Panc1 (cell line): Measurements from ENCODE around the gene IFITM2. TPM values are rescaled to one million over a fixed set of nuclear protein-coding genes. Genes with fewer than 3 reads are reported as not detected.

ENCODE experiments used
- ATAC-seq: fragments of 200-7000 bp; cut with Tn5 transposase; 2 replicates; pipeline ENCODE4 v1.9.1; 2020; ENCODE audit warnings: mild to moderate bottlenecking, moderate library complexity
- BruUV-seq: library from RNA; stranded (reverse); fragments of 400-500 nt; replicated peaks from 2 replicates; lab custom pipeline; 2021; lab: Mats Ljungman, UMichigan
- CTCF ChIA-PET: fragments of 300-600 bp; sonication (Branson Sonifier 250); formaldehyde crosslinking; loops from one replicate; lab custom pipeline; 2022; ENCODE audit warnings: antibody characterized with exemption; lab: Charles Lee
- POLR2A ChIA-PET: fragments of 300-600 bp; sonication (Branson Sonifier 250); formaldehyde crosslinking; loops from one replicate; lab custom pipeline; 2022; ENCODE audit warnings: antibody characterized with exemption; lab: Charles Lee
- DNase-seq: peaks from one replicate; pipeline ENCODE4 v3.0.0-alpha.2; 2010; ENCODE audit warnings: low read depth, low spot score
- H3K27ac ChIP-seq: 2 replicates; pipeline ENCODE4 v1.5.1; 2011; ENCODE audit warnings: mild to moderate bottlenecking, low read length, inconsistent platforms
- H3K27me3 ChIP-seq: fragments of 200-500 bp; sonication (Bioruptor generic); 2 replicates; pipeline ENCODE4 v1.6.0; 2014; ENCODE audit warnings: low read length, inconsistent platforms; ENCODE audit not compliant: control insufficient read depth, insufficient read depth
- H3K36me3 ChIP-seq: fragments of 200-500 bp; sonication (Bioruptor generic); 2 replicates; pipeline ENCODE4 v1.5.1; 2014; ENCODE audit warnings: inconsistent platforms, mild to moderate bottlenecking, low read length, moderate library complexity; ENCODE audit not compliant: control insufficient read depth, insufficient read depth
- H3K4me1 ChIP-seq: 2 replicates; pipeline ENCODE4 v1.5.1; 2011; ENCODE audit warnings: inconsistent platforms, mild to moderate bottlenecking, low read length, moderate library complexity; ENCODE audit not compliant: control insufficient read depth, insufficient read depth
- H3K4me3 ChIP-seq, 2 experiments: 2 replicates each; pipeline ENCODE4 v1.5.1; 2011 to 2012; ENCODE audit warnings: low read depth in 2 of 2, low read length in 2 of 2, mild to moderate bottlenecking in 2 of 2, inconsistent platforms in 1 of 2, moderate library complexity in 1 of 2
- H3K9me3 ChIP-seq: fragments of 200-500 bp; sonication (Bioruptor generic); 2 replicates; pipeline ENCODE4 v1.5.1; 2014; ENCODE audit warnings: low read depth, mild to moderate bottlenecking, inconsistent platforms, low read length, moderate library complexity; ENCODE audit not compliant: control insufficient read depth, insufficient read depth
- POLR2AphosphoS5 ChIP-seq: IDR thresholded peaks from 2 replicates; pipeline ENCODE4 v1.6.1; 2012; ENCODE audit warnings: mild to moderate bottlenecking, low read depth, low read length, moderate library complexity
- SIN3A ChIP-seq: IDR thresholded peaks from 2 replicates; pipeline ENCODE4 v1.6.1; 2012; ENCODE audit warnings: low read depth, mild to moderate bottlenecking, low read length, moderate library complexity, borderline replicate concordance; ENCODE audit not compliant: insufficient read depth
- TCF7L2 ChIP-seq: IDR thresholded peaks from 2 replicates; pipeline ENCODE4 v1.6.1; 2011; ENCODE audit warnings: mild to moderate bottlenecking, low read depth, low read length, inconsistent platforms
- in situ Hi-C: cut with HindIII; loops from 2 replicates; pipeline ENCODE4 v1.10.0; 2016; ENCODE audit warnings: low sequenced_read_pairs, low pct_unique_long_range_greater_than_20kb
- intact Hi-C: fragments of 100-400 bp; cut with micrococcal nuclease; formaldehyde crosslinking; loops from one replicate; pipeline ENCODE4 v1.10.0; 2022; ENCODE audit not compliant: unreplicated experiment
- total RNA-seq: library from RNA; stranded (reverse); gene quantifications from one replicate; pipeline ENCODE4 v1.2.1, GENCODE V29; 2021; ENCODE audit not compliant: unreplicated experiment
- TF ChIP-seq, protein P1 (sequence below), 2 experiments: IDR thresholded peaks; 2 replicates each; pipeline ENCODE4 v1.6.1; 2011 to 2012; ENCODE audit warnings: low read depth in 2 of 2, control low read depth in 1 of 2, low read length in 1 of 2, mild to moderate bottlenecking in 1 of 2, moderate library complexity in 1 of 2; ENCODE audit not compliant: insufficient read depth in 1 of 2
- TF ChIP-seq, protein P2 (sequence below): fragments of 450-650 bp; IDR thresholded peaks from 2 replicates; pipeline ENCODE4 v1.5.1; 2017; ENCODE audit warnings: mild to moderate bottlenecking

Gene IFITM2
- total RNA-seq, 1 experiment from 2014 or later: 183 TPM

DNA sequence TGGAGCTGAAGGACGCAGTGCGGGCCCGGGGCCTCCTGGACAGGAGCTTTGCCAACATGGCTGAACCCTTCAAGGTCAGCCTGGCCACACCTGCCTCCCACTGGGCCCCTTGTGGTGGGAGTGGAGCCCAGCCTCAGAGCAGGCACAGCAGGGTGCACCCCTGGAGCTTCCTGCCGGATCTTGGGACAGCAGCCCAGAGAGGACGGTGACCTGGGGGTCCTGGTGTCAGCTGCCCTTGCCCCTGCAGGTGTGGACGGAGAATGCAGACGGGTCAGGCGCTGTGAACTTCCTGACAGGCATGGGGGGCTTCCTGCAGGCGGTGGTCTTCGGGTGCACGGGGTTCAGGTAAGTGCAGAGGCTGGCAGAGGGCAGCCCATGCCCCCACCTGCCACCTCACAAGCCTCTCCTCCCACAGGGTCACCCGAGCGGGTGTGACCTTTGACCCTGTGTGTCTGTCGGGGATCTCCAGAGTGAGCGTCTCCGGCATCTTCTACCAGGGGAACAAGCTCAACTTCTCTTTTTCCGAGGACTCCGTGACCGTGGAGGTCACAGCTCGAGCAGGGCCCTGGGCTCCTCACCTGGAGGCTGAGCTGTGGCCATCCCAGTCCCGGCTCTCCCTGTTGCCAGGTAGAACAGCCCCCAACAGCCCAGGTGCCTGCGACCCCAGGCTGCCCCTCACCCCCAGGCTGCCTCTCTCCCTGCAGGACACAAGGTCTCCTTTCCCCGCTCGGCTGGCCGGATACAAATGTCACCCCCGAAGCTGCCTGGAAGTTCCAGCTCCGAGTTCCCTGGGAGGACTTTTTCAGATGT is 13.6 kb upstream of the IFITM2 start:
- in situ Hi-C loops (no loop called here), intact Hi-C loops (no loop called here)
- Histone ChIP-seq H3K27ac (no peak overlapping the region), H3K27me3 (no peaks in the 10 kb centered on the region), H3K4me1 (peaks cover 43% of the 10 kb centered on the region), H3K9me3 (no peaks in the 10 kb centered on the region), H3K36me3 (no peaks in the 10 kb centered on the region), H3K4me3 (no peak overlapping the region)
- ATAC-seq (no peak), DNase-seq (no peak)
- ChIA-PET CTCF (no interaction called here), POLR2A (interaction anchor here (0.6 kb wide), 1 partner anchor 176 kb away, joined by 3 read pairs; no protein-coding TSS in a partner anchor)
- TF ChIP-seq POLR2AphosphoS5: no peak
- no peak for TF ChIP-seq TCF7L2
- TF ChIP-seq, protein P1, sequence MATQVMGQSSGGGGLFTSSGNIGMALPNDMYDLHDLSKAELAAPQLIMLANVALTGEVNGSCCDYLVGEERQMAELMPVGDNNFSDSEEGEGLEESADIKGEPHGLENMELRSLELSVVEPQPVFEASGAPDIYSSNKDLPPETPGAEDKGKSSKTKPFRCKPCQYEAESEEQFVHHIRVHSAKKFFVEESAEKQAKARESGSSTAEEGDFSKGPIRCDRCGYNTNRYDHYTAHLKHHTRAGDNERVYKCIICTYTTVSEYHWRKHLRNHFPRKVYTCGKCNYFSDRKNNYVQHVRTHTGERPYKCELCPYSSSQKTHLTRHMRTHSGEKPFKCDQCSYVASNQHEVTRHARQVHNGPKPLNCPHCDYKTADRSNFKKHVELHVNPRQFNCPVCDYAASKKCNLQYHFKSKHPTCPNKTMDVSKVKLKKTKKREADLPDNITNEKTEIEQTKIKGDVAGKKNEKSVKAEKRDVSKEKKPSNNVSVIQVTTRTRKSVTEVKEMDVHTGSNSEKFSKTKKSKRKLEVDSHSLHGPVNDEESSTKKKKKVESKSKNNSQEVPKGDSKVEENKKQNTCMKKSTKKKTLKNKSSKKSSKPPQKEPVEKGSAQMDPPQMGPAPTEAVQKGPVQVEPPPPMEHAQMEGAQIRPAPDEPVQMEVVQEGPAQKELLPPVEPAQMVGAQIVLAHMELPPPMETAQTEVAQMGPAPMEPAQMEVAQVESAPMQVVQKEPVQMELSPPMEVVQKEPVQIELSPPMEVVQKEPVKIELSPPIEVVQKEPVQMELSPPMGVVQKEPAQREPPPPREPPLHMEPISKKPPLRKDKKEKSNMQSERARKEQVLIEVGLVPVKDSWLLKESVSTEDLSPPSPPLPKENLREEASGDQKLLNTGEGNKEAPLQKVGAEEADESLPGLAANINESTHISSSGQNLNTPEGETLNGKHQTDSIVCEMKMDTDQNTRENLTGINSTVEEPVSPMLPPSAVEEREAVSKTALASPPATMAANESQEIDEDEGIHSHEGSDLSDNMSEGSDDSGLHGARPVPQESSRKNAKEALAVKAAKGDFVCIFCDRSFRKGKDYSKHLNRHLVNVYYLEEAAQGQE (IDR thresholded peaks at IDR 0.05; ENCODE audit: insufficient read depth in 1 of 2, low read depth in 2 of 2, low read length in 1 of 2): no peak
- no peak for TF ChIP-seq SIN3A
- TF ChIP-seq, protein P2, sequence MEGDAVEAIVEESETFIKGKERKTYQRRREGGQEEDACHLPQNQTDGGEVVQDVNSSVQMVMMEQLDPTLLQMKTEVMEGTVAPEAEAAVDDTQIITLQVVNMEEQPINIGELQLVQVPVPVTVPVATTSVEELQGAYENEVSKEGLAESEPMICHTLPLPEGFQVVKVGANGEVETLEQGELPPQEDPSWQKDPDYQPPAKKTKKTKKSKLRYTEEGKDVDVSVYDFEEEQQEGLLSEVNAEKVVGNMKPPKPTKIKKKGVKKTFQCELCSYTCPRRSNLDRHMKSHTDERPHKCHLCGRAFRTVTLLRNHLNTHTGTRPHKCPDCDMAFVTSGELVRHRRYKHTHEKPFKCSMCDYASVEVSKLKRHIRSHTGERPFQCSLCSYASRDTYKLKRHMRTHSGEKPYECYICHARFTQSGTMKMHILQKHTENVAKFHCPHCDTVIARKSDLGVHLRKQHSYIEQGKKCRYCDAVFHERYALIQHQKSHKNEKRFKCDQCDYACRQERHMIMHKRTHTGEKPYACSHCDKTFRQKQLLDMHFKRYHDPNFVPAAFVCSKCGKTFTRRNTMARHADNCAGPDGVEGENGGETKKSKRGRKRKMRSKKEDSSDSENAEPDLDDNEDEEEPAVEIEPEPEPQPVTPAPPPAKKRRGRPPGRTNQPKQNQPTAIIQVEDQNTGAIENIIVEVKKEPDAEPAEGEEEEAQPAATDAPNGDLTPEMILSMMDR: no peak
- no TSS peak for BruUV-seq

DNA sequence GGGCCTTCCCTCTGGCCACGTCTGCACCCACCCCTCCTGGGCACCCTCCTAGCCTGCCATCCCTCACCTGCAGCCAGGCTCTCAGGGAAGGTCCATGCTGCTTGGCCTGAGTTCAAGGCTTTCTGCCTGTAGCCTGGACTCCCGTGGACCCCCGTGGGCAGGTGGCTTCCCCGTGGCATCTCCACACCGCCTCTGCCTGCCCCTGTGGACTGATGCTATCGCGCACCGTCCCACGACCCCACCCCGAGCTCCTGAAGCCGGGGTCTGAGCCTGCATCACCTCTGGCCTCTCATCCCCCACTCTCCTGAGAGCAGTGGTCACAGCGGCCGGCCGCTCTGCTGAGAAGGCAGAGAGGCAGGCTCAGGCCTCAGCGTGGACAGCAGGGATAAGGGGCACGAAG is 12.8 kb upstream of the IFITM2 start:
- Histone ChIP-seq H3K36me3 (no peaks in the 10 kb centered on the region), H3K9me3 (no peaks in the 10 kb centered on the region), H3K27me3 (no peaks in the 10 kb centered on the region), H3K4me1 (peaks cover 40% of the 10 kb centered on the region), H3K27ac (no peak overlapping the region), H3K4me3 (no peak overlapping the region)
- DNase-seq (no peak), ATAC-seq (no peak)
- ChIA-PET POLR2A (interaction anchor here (0.6 kb wide), 1 partner anchor 175 kb away, joined by 3 read pairs; no protein-coding TSS in a partner anchor), CTCF (no interaction called here)
- in situ Hi-C loops: no loop called here
- intact Hi-C loops: no loop called here
- BruUV-seq: no TSS peak
- TF ChIP-seq, protein P2: no peak
- TF ChIP-seq, protein P1 (IDR thresholded peaks at IDR 0.05; ENCODE audit: insufficient read depth in 1 of 2, low read depth in 2 of 2, low read length in 1 of 2): no peak
- no peak for TF ChIP-seq SIN3A
- TF ChIP-seq TCF7L2: no peak
- TF ChIP-seq POLR2AphosphoS5: no peak
